ENCODE results near the gene UPB1. TPM values are rescaled to one million over a fixed set of nuclear protein-coding genes. Genes with fewer than 3 reads are reported as not detected.

Gene UPB1
- total and polyA plus RNA-seq, 4 donors = 7.1 to 115 (median 58.8) TPM

DNA sequence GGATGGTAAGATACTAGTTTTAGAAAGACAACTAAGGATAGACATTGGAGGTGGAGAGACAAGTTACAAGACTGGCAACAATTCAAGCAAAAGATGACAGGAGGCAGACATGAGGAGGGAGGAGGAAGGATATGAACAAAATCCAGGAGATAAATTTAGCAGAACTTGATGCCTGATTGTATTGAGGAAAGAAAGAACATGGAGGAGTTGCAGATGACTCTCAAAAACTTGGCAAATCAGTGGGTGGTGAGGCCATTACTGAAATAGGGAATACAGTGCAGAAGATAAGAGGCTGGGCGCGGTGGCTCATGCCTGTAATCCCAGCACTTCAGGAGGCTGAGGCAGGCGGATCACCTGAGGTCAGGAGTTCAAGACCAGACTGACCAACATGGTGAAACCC lies 2.7 kb upstream of the UPB1 start:
- no peak for DNase-seq (ENCODE audit: low spot score)
- Histone ChIP-seq H3K27me3 (ENCODE audit: control insufficient read depth in 4 of 4, insufficient read depth in 4 of 4, low read length in 3 of 4) (no peaks in the 10 kb centered on the region), H3K27ac (ENCODE audit: low read depth in 1 of 2, low read length in 2 of 2) (peak overlapping the region in 1 of 2 donors; percentile 88), H3K36me3 (ENCODE audit: control insufficient read depth in 4 of 4, insufficient read depth in 3 of 4, low read depth in 1 of 4, low read length in 3 of 4) (no peaks in the 10 kb centered on the region), H3K9me3 (ENCODE audit: control insufficient read depth in 4 of 4, low read length in 3 of 4) (no peaks in the 10 kb centered on the region), H3K4me1 (ENCODE audit: control insufficient read depth in 4 of 4, insufficient read depth in 4 of 4, low read length in 3 of 4) (peaks cover 8 to 42% (median 24%) of the 10 kb centered on the region in 4 donors), H3K4me3 (ENCODE audit: low read depth in 1 of 3, low read length in 3 of 3) (no peak overlapping the region), H3K9ac (ENCODE audit: low read depth in 1 of 2, low read length in 2 of 2) (no peak overlapping the region)
- 79% methylated on average over 3 of the region's 3 CpGs for WGBS
- TF ChIP-seq RXRA (IDR thresholded peaks at IDR 0.05) (no peak), SP1 (IDR thresholded peaks at IDR 0.05) (no peak), NR2F2 (IDR thresholded peaks at IDR 0.05) (no peak), FOXA2 (IDR thresholded peaks at IDR 0.05) (no peak), EGR1 (IDR thresholded peaks at IDR 0.05; ENCODE audit: low read depth in 2 of 2) (no peak), YY1 (IDR thresholded peaks at IDR 0.05) (no peak), RAD21 (IDR thresholded peaks at IDR 0.05) (no peak), FOXA1 (IDR thresholded peaks at IDR 0.05) (no peak), HNF4G (IDR thresholded peaks at IDR 0.05) (no peak), TAF1 (conservative IDR thresholded peaks at IDR 0.05) (no peak), JUND (IDR thresholded peaks at IDR 0.05) (no peak)
- TF ChIP-seq, protein P1, sequence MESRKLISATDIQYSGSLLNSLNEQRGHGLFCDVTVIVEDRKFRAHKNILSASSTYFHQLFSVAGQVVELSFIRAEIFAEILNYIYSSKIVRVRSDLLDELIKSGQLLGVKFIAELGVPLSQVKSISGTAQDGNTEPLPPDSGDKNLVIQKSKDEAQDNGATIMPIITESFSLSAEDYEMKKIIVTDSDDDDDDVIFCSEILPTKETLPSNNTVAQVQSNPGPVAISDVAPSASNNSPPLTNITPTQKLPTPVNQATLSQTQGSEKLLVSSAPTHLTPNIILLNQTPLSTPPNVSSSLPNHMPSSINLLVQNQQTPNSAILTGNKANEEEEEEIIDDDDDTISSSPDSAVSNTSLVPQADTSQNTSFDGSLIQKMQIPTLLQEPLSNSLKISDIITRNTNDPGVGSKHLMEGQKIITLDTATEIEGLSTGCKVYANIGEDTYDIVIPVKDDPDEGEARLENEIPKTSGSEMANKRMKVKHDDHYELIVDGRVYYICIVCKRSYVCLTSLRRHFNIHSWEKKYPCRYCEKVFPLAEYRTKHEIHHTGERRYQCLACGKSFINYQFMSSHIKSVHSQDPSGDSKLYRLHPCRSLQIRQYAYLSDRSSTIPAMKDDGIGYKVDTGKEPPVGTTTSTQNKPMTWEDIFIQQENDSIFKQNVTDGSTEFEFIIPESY (IDR thresholded peaks at IDR 0.05) = no peak
- TF ChIP-seq, protein P2, sequence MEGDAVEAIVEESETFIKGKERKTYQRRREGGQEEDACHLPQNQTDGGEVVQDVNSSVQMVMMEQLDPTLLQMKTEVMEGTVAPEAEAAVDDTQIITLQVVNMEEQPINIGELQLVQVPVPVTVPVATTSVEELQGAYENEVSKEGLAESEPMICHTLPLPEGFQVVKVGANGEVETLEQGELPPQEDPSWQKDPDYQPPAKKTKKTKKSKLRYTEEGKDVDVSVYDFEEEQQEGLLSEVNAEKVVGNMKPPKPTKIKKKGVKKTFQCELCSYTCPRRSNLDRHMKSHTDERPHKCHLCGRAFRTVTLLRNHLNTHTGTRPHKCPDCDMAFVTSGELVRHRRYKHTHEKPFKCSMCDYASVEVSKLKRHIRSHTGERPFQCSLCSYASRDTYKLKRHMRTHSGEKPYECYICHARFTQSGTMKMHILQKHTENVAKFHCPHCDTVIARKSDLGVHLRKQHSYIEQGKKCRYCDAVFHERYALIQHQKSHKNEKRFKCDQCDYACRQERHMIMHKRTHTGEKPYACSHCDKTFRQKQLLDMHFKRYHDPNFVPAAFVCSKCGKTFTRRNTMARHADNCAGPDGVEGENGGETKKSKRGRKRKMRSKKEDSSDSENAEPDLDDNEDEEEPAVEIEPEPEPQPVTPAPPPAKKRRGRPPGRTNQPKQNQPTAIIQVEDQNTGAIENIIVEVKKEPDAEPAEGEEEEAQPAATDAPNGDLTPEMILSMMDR (IDR thresholded peaks at IDR 0.05; ENCODE audit: low read depth, low read length, missing input control) = no peak
- TF ChIP-seq, protein P3, sequence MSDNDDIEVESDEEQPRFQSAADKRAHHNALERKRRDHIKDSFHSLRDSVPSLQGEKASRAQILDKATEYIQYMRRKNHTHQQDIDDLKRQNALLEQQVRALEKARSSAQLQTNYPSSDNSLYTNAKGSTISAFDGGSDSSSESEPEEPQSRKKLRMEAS (IDR thresholded peaks at IDR 0.05) = no peak
- TF ChIP-seq, protein P4, sequence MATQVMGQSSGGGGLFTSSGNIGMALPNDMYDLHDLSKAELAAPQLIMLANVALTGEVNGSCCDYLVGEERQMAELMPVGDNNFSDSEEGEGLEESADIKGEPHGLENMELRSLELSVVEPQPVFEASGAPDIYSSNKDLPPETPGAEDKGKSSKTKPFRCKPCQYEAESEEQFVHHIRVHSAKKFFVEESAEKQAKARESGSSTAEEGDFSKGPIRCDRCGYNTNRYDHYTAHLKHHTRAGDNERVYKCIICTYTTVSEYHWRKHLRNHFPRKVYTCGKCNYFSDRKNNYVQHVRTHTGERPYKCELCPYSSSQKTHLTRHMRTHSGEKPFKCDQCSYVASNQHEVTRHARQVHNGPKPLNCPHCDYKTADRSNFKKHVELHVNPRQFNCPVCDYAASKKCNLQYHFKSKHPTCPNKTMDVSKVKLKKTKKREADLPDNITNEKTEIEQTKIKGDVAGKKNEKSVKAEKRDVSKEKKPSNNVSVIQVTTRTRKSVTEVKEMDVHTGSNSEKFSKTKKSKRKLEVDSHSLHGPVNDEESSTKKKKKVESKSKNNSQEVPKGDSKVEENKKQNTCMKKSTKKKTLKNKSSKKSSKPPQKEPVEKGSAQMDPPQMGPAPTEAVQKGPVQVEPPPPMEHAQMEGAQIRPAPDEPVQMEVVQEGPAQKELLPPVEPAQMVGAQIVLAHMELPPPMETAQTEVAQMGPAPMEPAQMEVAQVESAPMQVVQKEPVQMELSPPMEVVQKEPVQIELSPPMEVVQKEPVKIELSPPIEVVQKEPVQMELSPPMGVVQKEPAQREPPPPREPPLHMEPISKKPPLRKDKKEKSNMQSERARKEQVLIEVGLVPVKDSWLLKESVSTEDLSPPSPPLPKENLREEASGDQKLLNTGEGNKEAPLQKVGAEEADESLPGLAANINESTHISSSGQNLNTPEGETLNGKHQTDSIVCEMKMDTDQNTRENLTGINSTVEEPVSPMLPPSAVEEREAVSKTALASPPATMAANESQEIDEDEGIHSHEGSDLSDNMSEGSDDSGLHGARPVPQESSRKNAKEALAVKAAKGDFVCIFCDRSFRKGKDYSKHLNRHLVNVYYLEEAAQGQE (IDR thresholded peaks at IDR 0.05) = no peak
- TF ChIP-seq, protein P5, sequence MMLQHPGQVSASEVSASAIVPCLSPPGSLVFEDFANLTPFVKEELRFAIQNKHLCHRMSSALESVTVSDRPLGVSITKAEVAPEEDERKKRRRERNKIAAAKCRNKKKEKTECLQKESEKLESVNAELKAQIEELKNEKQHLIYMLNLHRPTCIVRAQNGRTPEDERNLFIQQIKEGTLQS (IDR thresholded peaks at IDR 0.05) = no peak

DNA sequence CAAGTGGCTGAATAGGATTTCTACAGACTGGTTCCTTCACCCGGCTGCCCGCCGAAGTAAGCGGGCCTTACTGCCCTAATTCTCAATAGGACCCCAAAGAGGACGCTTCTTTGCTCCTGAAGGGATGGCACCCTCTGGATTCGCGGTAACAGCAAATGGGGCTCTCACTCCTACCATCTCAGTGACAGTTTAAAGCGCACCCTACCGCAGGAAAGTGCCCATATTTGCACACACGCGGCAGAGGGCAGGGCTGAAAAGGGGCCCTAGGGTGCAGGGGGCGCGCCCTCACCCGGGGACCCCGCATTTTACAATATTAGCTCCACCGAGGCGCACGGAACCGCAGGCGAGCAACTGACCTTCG lies 985 bp upstream of the UPB1 start:
- no peaks in the 10 kb centered on the region for H3K9me3 ChIP-seq (ENCODE audit: control insufficient read depth in 4 of 4, low read length in 3 of 4)
- H3K4me3 ChIP-seq (ENCODE audit: low read depth in 1 of 3, low read length in 3 of 3) = peak overlapping the region; percentile 1 to 83 (median 58)
- DNase-seq (ENCODE audit: low spot score) = no peak
- no peaks in the 10 kb centered on the region for H3K27me3 ChIP-seq (ENCODE audit: control insufficient read depth in 4 of 4, insufficient read depth in 4 of 4, low read length in 3 of 4)
- peak overlapping the region; percentile 64 to 96 for H3K9ac ChIP-seq (ENCODE audit: low read depth in 1 of 2, low read length in 2 of 2)
- H3K4me1 ChIP-seq (ENCODE audit: control insufficient read depth in 4 of 4, insufficient read depth in 4 of 4, low read length in 3 of 4) = peaks cover 0 to 43% (median 30%) of the 10 kb centered on the region in 4 donors
- no peaks in the 10 kb centered on the region for H3K36me3 ChIP-seq (ENCODE audit: control insufficient read depth in 4 of 4, insufficient read depth in 3 of 4, low read depth in 1 of 4, low read length in 3 of 4)
- WGBS = 20% methylated on average over 21 of the region's 21 CpGs
- peak overlapping the region; percentile 81 to 88 for H3K27ac ChIP-seq (ENCODE audit: low read depth in 1 of 2, low read length in 2 of 2)
- no peak for TF ChIP-seq FOXA2 (IDR thresholded peaks at IDR 0.05)
- no peak for TF ChIP-seq RAD21 (IDR thresholded peaks at IDR 0.05)
- TF ChIP-seq, protein P5 (IDR thresholded peaks at IDR 0.05) = no peak
- no peak for TF ChIP-seq FOXA1 (IDR thresholded peaks at IDR 0.05)
- TF ChIP-seq, protein P2 (IDR thresholded peaks at IDR 0.05; ENCODE audit: low read depth, low read length, missing input control) = no peak
- TF ChIP-seq HNF4G (IDR thresholded peaks at IDR 0.05) = no peak
- TF ChIP-seq JUND (IDR thresholded peaks at IDR 0.05) = no peak
- TF ChIP-seq RXRA (IDR thresholded peaks at IDR 0.05) = no peak
- TF ChIP-seq, protein P1 (IDR thresholded peaks at IDR 0.05) = no peak

Measured in liver (tissue), 9 donors.